ENCODE measurements around the gene AMT. TPM values are rescaled to one million over a fixed set of nuclear protein-coding genes. Genes with fewer than 3 reads are reported as not detected.

AMT gene, protein sequence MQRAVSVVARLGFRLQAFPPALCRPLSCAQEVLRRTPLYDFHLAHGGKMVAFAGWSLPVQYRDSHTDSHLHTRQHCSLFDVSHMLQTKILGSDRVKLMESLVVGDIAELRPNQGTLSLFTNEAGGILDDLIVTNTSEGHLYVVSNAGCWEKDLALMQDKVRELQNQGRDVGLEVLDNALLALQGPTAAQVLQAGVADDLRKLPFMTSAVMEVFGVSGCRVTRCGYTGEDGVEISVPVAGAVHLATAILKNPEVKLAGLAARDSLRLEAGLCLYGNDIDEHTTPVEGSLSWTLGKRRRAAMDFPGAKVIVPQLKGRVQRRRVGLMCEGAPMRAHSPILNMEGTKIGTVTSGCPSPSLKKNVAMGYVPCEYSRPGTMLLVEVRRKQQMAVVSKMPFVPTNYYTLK
- total RNA-seq = 2.3 and 2.5 TPM in 2 replicates

DNA sequence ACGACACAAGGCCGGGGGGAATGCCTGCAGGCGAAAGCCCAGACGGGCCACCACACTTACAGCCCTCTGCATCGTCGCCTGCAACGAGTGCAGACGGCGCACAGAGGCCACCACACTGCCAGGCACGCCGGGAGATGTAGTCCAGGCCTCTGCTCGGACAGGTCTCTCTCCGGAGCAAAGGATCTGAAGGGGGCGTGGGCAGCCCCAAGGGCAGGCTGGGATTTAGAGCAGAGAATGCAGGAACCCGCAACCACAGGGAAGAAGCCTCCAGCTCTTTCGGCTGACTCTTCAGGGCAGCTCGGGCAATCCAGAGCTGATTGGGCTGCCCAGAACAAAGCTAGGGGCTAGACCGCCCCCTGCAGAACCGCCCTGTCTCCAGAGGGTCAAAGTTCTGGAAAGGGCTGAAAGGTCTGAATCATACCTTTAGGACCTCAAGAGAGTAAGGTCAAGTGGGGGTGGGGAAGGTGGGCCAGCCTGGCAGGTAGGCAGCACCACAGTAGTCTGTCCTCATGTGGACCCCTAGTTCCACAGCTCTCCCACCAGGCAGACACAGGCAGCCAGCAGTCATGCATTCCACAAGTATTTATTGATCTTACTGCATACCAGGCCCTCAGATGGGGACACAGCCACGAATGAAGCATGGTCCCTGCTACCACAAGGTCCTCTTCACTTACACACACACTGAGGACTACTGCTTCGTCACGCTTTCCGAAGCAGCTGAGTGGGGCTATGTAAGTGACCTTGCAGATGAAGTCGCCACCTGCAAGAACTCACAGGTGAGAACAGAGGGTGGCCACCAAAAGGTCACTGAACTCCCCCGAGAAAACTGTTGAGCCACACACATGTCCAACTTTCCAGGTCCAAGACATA is at the start of gene AMT:
AMT (minus strand) TSS at position 95 of the 870 bp plus-strand sequence; CDS start at position 72, 23 bp downstream.
- TF ChIP-seq, protein P1, sequence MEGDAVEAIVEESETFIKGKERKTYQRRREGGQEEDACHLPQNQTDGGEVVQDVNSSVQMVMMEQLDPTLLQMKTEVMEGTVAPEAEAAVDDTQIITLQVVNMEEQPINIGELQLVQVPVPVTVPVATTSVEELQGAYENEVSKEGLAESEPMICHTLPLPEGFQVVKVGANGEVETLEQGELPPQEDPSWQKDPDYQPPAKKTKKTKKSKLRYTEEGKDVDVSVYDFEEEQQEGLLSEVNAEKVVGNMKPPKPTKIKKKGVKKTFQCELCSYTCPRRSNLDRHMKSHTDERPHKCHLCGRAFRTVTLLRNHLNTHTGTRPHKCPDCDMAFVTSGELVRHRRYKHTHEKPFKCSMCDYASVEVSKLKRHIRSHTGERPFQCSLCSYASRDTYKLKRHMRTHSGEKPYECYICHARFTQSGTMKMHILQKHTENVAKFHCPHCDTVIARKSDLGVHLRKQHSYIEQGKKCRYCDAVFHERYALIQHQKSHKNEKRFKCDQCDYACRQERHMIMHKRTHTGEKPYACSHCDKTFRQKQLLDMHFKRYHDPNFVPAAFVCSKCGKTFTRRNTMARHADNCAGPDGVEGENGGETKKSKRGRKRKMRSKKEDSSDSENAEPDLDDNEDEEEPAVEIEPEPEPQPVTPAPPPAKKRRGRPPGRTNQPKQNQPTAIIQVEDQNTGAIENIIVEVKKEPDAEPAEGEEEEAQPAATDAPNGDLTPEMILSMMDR (conservative IDR thresholded peaks at IDR 0.05; ENCODE audit: low read depth, low read length) = no peak
- H3K4me3 ChIP-seq (ENCODE audit: low read depth, low read length) = peak within 1 kb of the TSS; percentile 43
- no peak for DNase-seq (ENCODE audit: low read depth)

DNA sequence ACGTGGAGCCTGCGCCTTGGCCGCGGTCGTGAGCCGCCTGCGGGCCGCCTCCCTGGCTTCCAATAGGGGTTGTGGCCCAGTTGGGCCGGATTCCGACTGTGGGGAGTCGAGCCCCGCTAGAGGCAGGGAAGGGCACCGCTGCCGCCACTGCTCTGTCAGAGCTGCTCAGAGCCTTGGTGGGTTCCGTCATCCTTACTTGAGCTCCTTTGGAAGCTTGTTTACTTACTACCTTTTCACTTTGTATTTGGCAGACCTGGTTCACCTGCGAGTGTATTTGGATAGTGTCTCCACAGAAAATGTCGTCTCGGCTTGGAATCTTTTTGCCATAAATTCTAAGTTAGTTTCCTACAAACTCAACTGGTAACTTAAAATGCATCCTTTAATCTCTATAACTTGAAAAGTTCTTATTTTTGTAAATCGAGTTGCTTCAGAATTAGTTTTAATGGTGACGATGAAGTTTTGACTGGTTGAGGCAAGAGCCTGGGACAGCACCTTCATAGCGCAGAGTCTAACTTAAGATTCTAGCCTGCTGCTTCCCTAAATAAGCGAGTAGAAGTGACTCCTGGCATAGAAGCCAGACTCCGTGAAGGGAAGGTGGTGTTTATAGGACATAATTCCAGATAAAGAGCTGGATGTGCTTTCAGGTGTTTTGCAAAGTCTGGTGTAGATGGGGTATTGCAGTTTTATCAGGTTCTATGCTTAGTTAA is 48.6 kb upstream of the AMT start:
- no peak for DNase-seq (ENCODE audit: low read depth)
- H3K4me3 ChIP-seq (ENCODE audit: low read depth, low read length) = peak overlapping the region; percentile 76
- TF ChIP-seq, protein P1 (conservative IDR thresholded peaks at IDR 0.05; ENCODE audit: low read depth, low read length) = no peak

DNA sequence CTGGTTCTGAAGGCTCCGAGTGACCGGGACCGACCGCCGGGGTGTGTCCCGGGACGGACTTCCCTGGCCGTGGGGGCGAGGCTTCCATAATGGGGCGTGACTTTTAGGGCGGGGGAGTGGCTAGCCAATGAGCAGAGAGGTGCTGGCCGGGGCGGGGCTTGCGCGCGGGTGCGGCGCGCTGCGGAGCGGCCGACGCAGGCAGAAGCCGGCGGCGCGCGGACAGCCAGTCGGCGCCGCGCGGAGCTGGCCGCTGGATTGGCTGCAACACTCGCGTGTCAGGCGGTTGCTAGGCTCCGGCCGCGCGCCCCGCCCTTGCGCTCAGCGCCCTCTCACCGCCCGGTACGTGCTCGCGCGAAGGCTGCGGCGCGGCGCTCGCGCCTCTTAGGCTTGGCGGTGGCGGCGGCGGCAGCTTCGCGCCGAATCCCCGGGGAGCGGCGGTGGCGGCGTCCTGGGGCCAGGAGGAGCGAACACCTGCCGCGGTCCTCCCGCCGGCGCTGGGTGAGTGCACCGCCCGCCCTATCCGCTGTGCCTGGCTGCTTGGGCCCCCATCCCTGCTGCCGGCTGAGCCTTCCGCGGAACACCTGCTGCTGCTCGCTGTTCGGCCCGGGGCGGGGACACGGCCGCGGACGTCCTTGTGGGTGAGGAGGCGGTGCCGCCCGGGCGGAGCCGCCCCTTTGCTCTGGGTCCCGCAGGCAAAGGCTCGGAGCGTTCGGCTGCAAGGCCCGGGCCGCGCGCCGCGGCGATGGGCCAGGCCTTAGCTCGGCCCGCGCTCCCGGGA is 47.9 kb upstream of the AMT start, which contains the start of gene DAG1:
DAG1 (plus strand) TSS at position 332 of the 778 bp plus-strand sequence. CDS start 40,268 bp downstream, outside the sequence.
- DNase-seq (ENCODE audit: low read depth) = no peak

DNA sequence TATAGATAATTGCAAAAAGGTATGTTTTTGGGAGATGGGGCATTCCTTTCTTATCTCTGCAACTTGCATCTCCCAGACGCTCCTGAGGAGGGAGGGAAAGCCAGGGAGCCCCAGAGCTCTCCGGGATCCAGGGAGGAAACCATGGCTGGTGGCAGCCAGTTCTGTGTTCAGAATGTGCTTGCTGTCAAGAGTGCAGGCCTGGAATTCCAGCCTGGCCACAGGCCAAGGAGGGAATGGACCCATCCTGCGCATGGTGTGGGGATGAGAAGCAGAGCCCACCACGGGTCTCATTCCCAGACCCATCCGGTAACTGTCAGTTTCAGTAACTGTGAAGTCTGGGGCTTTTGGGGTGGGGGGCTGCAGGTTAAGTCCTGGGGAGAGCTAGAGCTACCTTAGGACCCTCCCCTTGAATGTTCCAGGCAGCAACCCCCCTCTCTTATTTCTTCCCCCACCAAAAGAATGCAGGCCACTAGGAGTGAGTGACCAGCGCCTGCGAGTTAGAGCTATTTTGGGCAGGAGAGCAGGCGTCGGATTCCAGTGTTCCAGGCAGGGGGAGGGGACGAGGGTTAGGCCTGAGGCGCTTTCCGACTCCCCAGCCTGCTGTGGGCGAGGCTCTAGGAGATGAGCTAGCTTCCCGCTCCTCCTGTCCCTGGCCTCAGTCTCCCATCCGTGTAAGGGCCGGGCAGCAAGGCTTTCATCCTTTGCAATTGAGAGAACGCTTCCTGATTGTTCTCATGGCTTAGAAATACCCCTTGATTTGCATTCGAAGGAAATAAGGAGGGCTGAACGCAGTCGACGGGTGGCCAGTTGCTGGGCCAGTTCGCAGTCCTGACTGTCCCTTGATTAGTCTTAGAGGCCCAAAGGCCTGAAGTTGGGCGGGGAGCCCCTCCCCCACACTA is 47.0 kb upstream of the AMT start:
- TF ChIP-seq, protein P1 (conservative IDR thresholded peaks at IDR 0.05; ENCODE audit: low read depth, low read length) = no peak
- no peak for DNase-seq (ENCODE audit: low read depth)
- H3K4me3 ChIP-seq (ENCODE audit: low read depth, low read length) = peak overlapping the region; percentile 49

More for the DNA sequence above, 47.9 kb upstream of the AMT start, which contains the start of gene DAG1:
- peak within 1 kb of the TSS; percentile 76 for H3K4me3 ChIP-seq (ENCODE audit: low read depth, low read length)
- TF ChIP-seq, protein P1 (conservative IDR thresholded peaks at IDR 0.05; ENCODE audit: low read depth, low read length) = no peak

DNA sequence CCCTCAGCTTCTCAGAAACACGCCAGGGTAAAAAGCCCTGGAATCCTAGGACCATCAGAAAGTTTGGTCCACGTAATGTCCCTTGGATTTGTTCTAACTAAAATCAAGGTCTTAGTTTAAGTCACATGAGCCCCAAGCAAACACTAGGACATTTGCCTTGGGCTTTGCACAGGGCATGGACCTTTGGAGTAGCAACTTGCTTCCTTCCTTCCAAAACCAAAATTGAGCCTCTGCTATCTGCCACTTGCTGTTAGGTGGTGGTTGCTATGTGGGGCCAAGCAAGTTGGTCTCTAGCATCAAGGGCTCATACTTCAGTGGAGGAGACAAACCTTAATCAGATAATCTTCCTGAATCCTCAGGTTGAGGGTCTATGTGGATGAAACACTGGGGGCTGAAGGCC is 43.8 kb upstream of the AMT start:
- TF ChIP-seq, protein P1 (conservative IDR thresholded peaks at IDR 0.05; ENCODE audit: low read depth, low read length) = no peak
- DNase-seq (ENCODE audit: low read depth) = no peak
- no peak overlapping the region for H3K4me3 ChIP-seq (ENCODE audit: low read depth, low read length)

Data from epithelial cell of proximal tubule (primary cell).